Activated CD4-positive, alpha-beta memory T cell treated with anti-CD3 and anti-CD28 coated beads for 36 hours (primary cell): ENCODE measurements around the gene PYCR2. TPM values are rescaled to one million over a fixed set of nuclear protein-coding genes. Genes with fewer than 3 reads are reported as not detected.

Experiments used
- CTCF ChIA-PET: fragments of 350-600 bp; sonication (Branson Sonifier 250); formaldehyde crosslinking; loops from one replicate; lab custom pipeline; 2021; ENCODE audit warnings: antibody characterized with exemption, inconsistent platforms; lab: Charles Lee
- POLR2A ChIA-PET: fragments of 350-600 bp; sonication (Branson Sonifier 250); formaldehyde crosslinking; loops from one replicate; lab custom pipeline; 2021; ENCODE audit warnings: antibody characterized with exemption; lab: Charles Lee
- DNase-seq: peaks from one replicate; pipeline ENCODE4 v3.0.0-alpha.2; 2020
- H3K27ac Mint-ChIP-seq: one replicate; pipeline ENCODE4 v1.8.0; 2021; ENCODE audit warnings: mixed read lengths
- H3K27me3 Mint-ChIP-seq: one replicate; pipeline ENCODE4 v1.8.0; 2021; ENCODE audit warnings: mixed read lengths
- H3K36me3 Mint-ChIP-seq: one replicate; pipeline ENCODE4 v1.8.0; 2021; ENCODE audit warnings: mixed read lengths
- H3K4me1 Mint-ChIP-seq: one replicate; pipeline ENCODE4 v1.8.0; 2021; ENCODE audit warnings: low read depth, mixed read lengths
- H3K4me3 Mint-ChIP-seq: one replicate; pipeline ENCODE4 v1.8.0; 2021; ENCODE audit warnings: mild to moderate bottlenecking, mixed read lengths
- H3K9me3 Mint-ChIP-seq: one replicate; pipeline ENCODE4 v1.8.0; 2021; ENCODE audit warnings: mixed read lengths
- intact Hi-C: fragments of 100-400 bp; cut with micrococcal nuclease; formaldehyde crosslinking; loops from one replicate; pipeline ENCODE4 v1.15.1; 2023
- total RNA-seq, 2 experiments: library from RNA; stranded (reverse); gene quantifications; one replicate each; pipeline ENCODE4 v1.2.3, GENCODE V29; 2021

Gene PYCR2
- total RNA-seq, 2 experiments from 2014 or later = 127 TPM

- no peak for DNase-seq
- ChIA-PET CTCF (interaction anchor here (1.0 to 5.8 kb wide), 9 partner anchors 10 to 406 kb away, joined by 3 to 41 read pairs (median 4); partner anchors contain the start of gene SRP9), POLR2A (interaction anchor here (1.1 to 4.2 kb wide), 8 partner anchors 14 to 181 kb away, joined by 3 to 49 read pairs (median 6); partner anchors contain the start of genes H3-3A, PYCR2 and SRP9)
- H3K36me3 Mint-ChIP-seq = peaks cover 8% of the 10 kb centered on the region
- H3K27ac Mint-ChIP-seq = peak overlapping the region; percentile 92
- H3K9me3 Mint-ChIP-seq = no peaks in the 10 kb centered on the region
- no peaks in the 10 kb centered on the region for H3K27me3 Mint-ChIP-seq
- peaks cover 60% of the 10 kb centered on the region for H3K4me1 Mint-ChIP-seq
- peak overlapping the region; percentile 88 for H3K4me3 Mint-ChIP-seq
- intact Hi-C loops = loop anchor here (1.0 to 2.0 kb wide), 3 partner anchors 14 to 104 kb away; partner anchors contain the start of gene SRP9
Observed at GRCh38 chr1:225880636-225881035, 43.4 kb downstream of the PYCR2 start.

GRCh38 chr1:225880222-225880588 is 43.8 kb downstream of the PYCR2 start:
- no peaks in the 10 kb centered on the region for H3K27me3 Mint-ChIP-seq
- peak overlapping the region; percentile 92 for H3K27ac Mint-ChIP-seq
- H3K36me3 Mint-ChIP-seq = peaks cover 8% of the 10 kb centered on the region
- peaks cover 65% of the 10 kb centered on the region for H3K4me1 Mint-ChIP-seq
- DNase-seq = no peak
- H3K4me3 Mint-ChIP-seq = peak overlapping the region; percentile 88
- no peaks in the 10 kb centered on the region for H3K9me3 Mint-ChIP-seq
- POLR2A ChIA-PET = interaction anchor here (1.1 to 4.2 kb wide), 5 partner anchors 15 to 102 kb away, joined by 3 to 49 read pairs (median 11); partner anchors contain the start of gene SRP9
- CTCF ChIA-PET = interaction anchor here (1.0 to 5.8 kb wide), 7 partner anchors 17 to 406 kb away, joined by 3 to 41 read pairs (median 4); partner anchors contain the start of gene SRP9
- intact Hi-C loops = loop anchor here (2.0 kb wide), 1 partner anchor 103 kb away; the partner anchor contains the start of gene SRP9

- intact Hi-C loops = loop anchor here (2.0 kb wide), 1 partner anchor 103 kb away; the partner anchor contains the start of gene SRP9
- Mint-ChIP-seq H3K27me3 (no peaks in the 10 kb centered on the region), H3K4me1 (peaks cover 66% of the 10 kb centered on the region), H3K27ac (peak overlapping the region; percentile 92), H3K36me3 (peaks cover 8% of the 10 kb centered on the region), H3K9me3 (no peaks in the 10 kb centered on the region), H3K4me3 (peak overlapping the region; percentile 88)
- ChIA-PET POLR2A (interaction anchor here (2.4 to 4.2 kb wide), 2 partner anchors 14 to 18 kb away, joined by 11 to 34 read pairs; no protein-coding TSS in a partner anchor), CTCF (interaction anchor here (1.1 to 5.8 kb wide), 5 partner anchors 18 to 102 kb away, joined by 3 to 41 read pairs (median 4); partner anchors contain the start of gene SRP9)
- peak; percentile 39 for DNase-seq
Observed at GRCh38 chr1:225879521-225880221, 44.4 kb downstream of the PYCR2 start.

GRCh38 chr1:225878282-225878681 is 45.8 kb downstream of the PYCR2 start:
- CTCF ChIA-PET = interaction anchor here (0.9 to 1.3 kb wide), 5 partner anchors 10 to 403 kb away, joined by 3 to 4 read pairs (median 3); no protein-coding TSS in a partner anchor
- Mint-ChIP-seq H3K4me3 (no peak overlapping the region), H3K27ac (peak overlapping the region; percentile 45), H3K36me3 (peaks cover 12% of the 10 kb centered on the region), H3K4me1 (peaks cover 65% of the 10 kb centered on the region), H3K27me3 (no peaks in the 10 kb centered on the region), H3K9me3 (no peaks in the 10 kb centered on the region)
- DNase-seq = no peak
- POLR2A ChIA-PET = interaction anchor here (0.6 kb wide), 1 partner anchor 89 kb away, joined by 3 read pairs; no protein-coding TSS in a partner anchor
- intact Hi-C loops = no loop called here

GRCh38 chr1:225877580-225877979 is 46.5 kb downstream of the PYCR2 start:
- no peak overlapping the region for H3K4me3 Mint-ChIP-seq
- peak overlapping the region; percentile 47 for H3K27ac Mint-ChIP-seq
- H3K9me3 Mint-ChIP-seq = no peaks in the 10 kb centered on the region
- CTCF ChIA-PET = interaction anchor here (0.9 to 1.3 kb wide), 6 partner anchors 11 to 403 kb away, joined by 3 to 4 read pairs (median 3); no protein-coding TSS in a partner anchor
- H3K27me3 Mint-ChIP-seq = no peaks in the 10 kb centered on the region
- H3K36me3 Mint-ChIP-seq = peaks cover 12% of the 10 kb centered on the region
- peaks cover 66% of the 10 kb centered on the region for H3K4me1 Mint-ChIP-seq
- DNase-seq = peak; percentile 39
- POLR2A ChIA-PET = interaction anchor here (0.6 to 1.2 kb wide), 2 partner anchors 12 to 90 kb away, joined by 3 to 5 read pairs; no protein-coding TSS in a partner anchor
- intact Hi-C loops = no loop called here

GRCh38 chr1:225876900-225877510 is 47.0 kb downstream of the PYCR2 start:
- Mint-ChIP-seq H3K36me3 (peaks cover 12% of the 10 kb centered on the region), H3K27ac (no peak overlapping the region)
- intact Hi-C loops = no loop called here

GRCh38 chr1:225875044-225875815 is 48.8 kb downstream of the PYCR2 start:
- peaks cover 61% of the 10 kb centered on the region for H3K4me1 Mint-ChIP-seq
- DNase-seq = no peak
- H3K27ac Mint-ChIP-seq = peak overlapping the region; percentile 45
- intact Hi-C loops = no loop called here
- no peaks in the 10 kb centered on the region for H3K9me3 Mint-ChIP-seq
- CTCF ChIA-PET = interaction anchor here (0.6 to 1.5 kb wide), 3 partner anchors 20 to 36 kb away, joined by 3 to 4 read pairs (median 3); no protein-coding TSS in a partner anchor
- H3K36me3 Mint-ChIP-seq = peaks cover 15% of the 10 kb centered on the region
- H3K27me3 Mint-ChIP-seq = no peaks in the 10 kb centered on the region
- no peak overlapping the region for H3K4me3 Mint-ChIP-seq
- POLR2A ChIA-PET = interaction anchor here (0.7 kb wide), 1 partner anchor 14 kb away, joined by 3 read pairs; the partner anchor contains the start of gene LEFTY1

More at GRCh38 chr1:225876900-225877510, 47.0 kb downstream of the PYCR2 start:
- ChIA-PET POLR2A (interaction anchor here (1.2 to 1.3 kb wide), 2 partner anchors 11 to 99 kb away, joined by 5 read pairs; partner anchors contain the start of gene SRP9), CTCF (interaction anchor here (0.9 to 1.0 kb wide), 3 partner anchors 24 to 402 kb away, joined by 3 to 4 read pairs (median 3); no protein-coding TSS in a partner anchor)
- Mint-ChIP-seq H3K4me3 (no peak overlapping the region), H3K4me1 (peaks cover 67% of the 10 kb centered on the region), H3K27me3 (no peaks in the 10 kb centered on the region), H3K9me3 (no peaks in the 10 kb centered on the region)
- no peak for DNase-seq

GRCh38 chr1:225874431-225874830 is 49.6 kb downstream of the PYCR2 start:
- no peaks in the 10 kb centered on the region for H3K27me3 Mint-ChIP-seq
- intact Hi-C loops = no loop called here
- ChIA-PET CTCF (interaction anchor here (1.1 to 1.5 kb wide), 2 partner anchors 19 to 37 kb away, joined by 3 read pairs; no protein-coding TSS in a partner anchor), POLR2A (no interaction called here)
- peaks cover 15% of the 10 kb centered on the region for H3K36me3 Mint-ChIP-seq
- H3K9me3 Mint-ChIP-seq = no peaks in the 10 kb centered on the region
- no peak overlapping the region for H3K4me3 Mint-ChIP-seq
- DNase-seq = no peak
- no peak overlapping the region for H3K27ac Mint-ChIP-seq
- peaks cover 53% of the 10 kb centered on the region for H3K4me1 Mint-ChIP-seq

- Mint-ChIP-seq H3K4me3 (no peak overlapping the region), H3K4me1 (peaks cover 45% of the 10 kb centered on the region)
- intact Hi-C loops = no loop called here
Observed at GRCh38 chr1:225873281-225873850, 50.7 kb downstream of the PYCR2 start.

GRCh38 chr1:225872075-225872430 is 52.0 kb downstream of the PYCR2 start:
- no peak for DNase-seq
- peaks cover 22% of the 10 kb centered on the region for H3K36me3 Mint-ChIP-seq
- peak overlapping the region; percentile 36 for H3K27ac Mint-ChIP-seq
- no peak overlapping the region for H3K4me3 Mint-ChIP-seq
- H3K9me3 Mint-ChIP-seq = no peaks in the 10 kb centered on the region
- peaks cover 46% of the 10 kb centered on the region for H3K4me1 Mint-ChIP-seq
- intact Hi-C loops = no loop called here
- ChIA-PET POLR2A (no interaction called here), CTCF (interaction anchor here (0.6 kb wide), 1 partner anchor 540 kb away, joined by 3 read pairs; no protein-coding TSS in a partner anchor)
- no peaks in the 10 kb centered on the region for H3K27me3 Mint-ChIP-seq

More at GRCh38 chr1:225873281-225873850, 50.7 kb downstream of the PYCR2 start:
- Mint-ChIP-seq H3K36me3 (peaks cover 20% of the 10 kb centered on the region), H3K9me3 (no peaks in the 10 kb centered on the region), H3K27me3 (no peaks in the 10 kb centered on the region), H3K27ac (peak overlapping the region; percentile 59)
- POLR2A ChIA-PET = no interaction called here
- CTCF ChIA-PET = no interaction called here
- DNase-seq = no peak
